Effector CD8-positive, alpha-beta T cell (primary cell): Measurements from ENCODE around the gene ZNF783.

ENCODE experiments used
- DNase-seq: peaks from one replicate; lab custom pipeline; 2025; lab: John Stamatoyannopoulos, UW

The ZNF783 gene

GRCh38 chr7:149281508-149282330 lies 19.7 kb downstream of the ZNF783 start:
- DNase-seq: no peak

GRCh38 chr7:149282331-149282655 lies 20.3 kb downstream of the ZNF783 start:
- no peak for DNase-seq

DNA sequence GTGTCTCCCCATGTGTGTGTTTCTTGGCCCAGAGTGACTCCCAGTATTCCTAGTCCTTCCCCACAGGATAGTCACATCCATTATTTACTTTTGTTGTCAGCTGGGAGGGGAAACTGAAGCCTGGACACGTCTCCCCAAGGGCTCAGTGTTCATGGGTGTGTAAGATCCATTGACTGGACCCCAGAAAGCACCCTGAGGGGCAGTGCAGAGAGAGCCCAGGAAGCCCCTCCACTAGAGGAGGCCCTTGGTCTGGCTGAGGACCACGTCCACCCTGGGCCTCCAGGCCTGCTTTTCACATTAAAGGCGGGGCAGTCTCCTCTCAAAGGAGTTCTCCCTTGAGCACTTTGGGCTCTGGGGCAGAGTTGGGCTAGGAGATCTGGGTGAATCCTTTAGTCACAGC lies 21.3 kb downstream of the ZNF783 start:
- no peak for DNase-seq

- DNase-seq: peak; percentile 21
Measured at GRCh38 chr7:149284343-149284742, 22.3 kb downstream of the ZNF783 start.

DNA sequence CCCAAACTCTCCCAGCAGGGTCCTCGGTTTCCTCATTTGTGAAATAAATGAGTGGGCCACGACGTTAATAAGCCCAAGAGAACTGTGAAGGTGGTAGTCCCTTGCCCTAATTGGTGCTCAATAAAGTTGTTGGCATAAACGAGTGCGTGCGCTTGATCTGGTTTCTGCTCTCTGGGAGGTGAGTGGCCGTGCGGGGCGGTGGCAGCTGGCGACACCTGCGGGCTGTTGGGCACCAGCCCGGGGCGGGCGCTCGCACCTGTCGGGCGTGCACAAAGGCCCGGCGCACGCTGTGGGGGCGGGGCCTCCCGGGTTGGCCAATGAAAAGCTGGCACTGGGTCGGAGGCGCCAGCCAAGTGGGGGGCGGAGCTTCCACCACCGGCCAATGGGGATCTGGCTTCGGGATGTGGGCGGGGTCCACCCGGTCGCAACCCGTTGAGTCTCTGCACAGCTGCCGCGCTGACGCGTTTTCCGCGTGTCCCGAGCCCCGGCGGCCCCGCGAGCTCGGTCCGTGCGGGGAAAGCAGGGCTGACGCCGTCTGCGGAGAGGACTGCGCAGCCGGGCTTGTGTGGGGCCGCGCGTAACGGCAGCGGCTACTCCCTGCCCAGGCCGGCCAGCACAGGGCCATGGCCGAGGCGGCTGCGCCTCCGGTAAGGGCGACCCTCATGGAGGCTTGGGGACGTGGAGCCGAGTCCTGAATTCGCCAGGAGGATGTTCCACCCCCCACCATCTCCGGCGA lies 23.0 kb downstream of the ZNF783 start:
- peak; percentile 98 for DNase-seq

DNA sequence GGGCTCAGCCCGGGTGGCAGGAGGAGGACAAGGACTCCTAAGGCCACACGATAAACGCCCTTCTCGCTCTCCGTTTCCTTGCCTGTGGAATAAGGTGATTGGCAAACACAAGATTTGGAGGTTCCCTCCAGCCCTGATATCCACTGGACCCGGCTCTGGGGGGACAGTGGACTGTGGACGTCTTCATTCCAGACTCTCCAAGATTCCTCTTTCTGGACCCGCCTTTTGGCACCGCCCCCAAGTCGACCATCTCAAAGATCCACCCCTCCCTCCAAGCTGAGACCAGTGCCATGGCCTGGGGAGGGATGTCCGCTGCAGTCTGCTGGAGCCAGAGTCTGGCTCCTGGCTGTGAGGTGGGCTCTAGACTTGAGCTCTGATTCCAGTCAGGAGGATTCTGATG lies 23.6 kb downstream of the ZNF783 start:
- no peak for DNase-seq

- no peak for DNase-seq
Measured at GRCh38 chr7:149286811-149287400, 24.9 kb downstream of the ZNF783 start.

DNA sequence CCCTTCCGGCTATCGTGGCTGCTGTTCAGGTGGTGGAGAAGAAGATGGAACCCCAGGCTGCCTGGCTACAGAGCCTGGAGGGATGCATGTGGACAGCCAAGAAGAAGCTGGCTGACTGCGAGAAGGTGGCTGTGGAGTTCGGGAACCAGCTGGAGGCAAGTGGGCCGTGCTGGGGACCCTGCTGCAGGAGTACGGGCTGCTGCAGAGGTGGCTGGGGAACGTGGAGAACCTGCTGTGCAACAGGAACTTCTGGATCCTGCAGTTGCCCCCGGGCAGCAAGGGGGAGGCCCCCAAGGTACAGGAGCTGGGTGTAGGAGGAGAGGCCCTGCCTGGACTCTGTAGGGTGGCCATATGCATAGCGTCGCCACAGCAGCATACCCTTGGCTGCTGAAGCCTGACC lies 25.6 kb downstream of the ZNF783 start:
- no peak for DNase-seq

GRCh38 chr7:149289262-149289661 lies 27.3 kb downstream of the ZNF783 start:
- no peak for DNase-seq

- DNase-seq: no peak
Measured at GRCh38 chr7:149289856-149290255, 27.9 kb downstream of the ZNF783 start.

GRCh38 chr7:149291036-149291780 lies 29.2 kb downstream of the ZNF783 start:
- DNase-seq: no peak

- no peak for DNase-seq
Measured at GRCh38 chr7:149291781-149292461, 29.9 kb downstream of the ZNF783 start.

DNA sequence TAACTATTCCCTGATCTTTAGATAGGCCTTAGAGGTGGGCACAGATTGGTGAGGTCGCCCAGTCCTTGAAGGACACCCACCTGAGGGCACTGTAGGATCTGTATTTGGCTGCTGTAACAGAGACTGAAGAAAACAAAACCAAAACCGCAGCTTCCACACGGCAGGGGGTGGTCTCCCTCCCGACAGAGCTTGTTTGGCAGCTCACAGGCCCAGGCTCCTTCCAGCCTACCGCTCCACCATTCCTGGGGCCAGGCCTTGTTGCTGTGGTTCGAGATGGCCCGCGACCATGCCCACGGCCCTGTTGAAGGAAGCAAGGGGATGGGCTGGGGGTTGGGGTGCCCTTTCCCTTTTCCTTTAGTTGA lies 30.4 kb downstream of the ZNF783 start:
- DNase-seq: no peak

DNA sequence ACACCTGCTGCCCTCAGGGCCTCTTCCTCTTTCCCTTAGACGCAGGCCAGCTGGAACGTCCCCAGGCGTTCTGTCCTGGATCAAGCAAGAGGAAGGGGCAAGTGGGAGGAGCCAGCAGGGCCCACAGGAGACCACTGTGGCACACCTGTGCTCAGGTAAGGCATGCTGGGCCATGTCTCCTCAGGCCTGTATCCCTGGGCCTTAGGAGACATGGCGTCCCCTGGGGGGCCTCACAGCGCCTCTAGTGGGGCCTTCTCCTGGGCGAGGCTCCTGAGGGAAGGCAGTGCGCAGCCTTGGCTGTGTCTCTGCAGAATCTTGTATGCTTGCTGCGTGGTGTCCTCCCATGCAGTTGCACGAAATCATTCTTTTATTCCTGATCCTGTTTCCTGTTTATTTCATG lies 31.3 kb downstream of the ZNF783 start:
- DNase-seq: no peak

DNA sequence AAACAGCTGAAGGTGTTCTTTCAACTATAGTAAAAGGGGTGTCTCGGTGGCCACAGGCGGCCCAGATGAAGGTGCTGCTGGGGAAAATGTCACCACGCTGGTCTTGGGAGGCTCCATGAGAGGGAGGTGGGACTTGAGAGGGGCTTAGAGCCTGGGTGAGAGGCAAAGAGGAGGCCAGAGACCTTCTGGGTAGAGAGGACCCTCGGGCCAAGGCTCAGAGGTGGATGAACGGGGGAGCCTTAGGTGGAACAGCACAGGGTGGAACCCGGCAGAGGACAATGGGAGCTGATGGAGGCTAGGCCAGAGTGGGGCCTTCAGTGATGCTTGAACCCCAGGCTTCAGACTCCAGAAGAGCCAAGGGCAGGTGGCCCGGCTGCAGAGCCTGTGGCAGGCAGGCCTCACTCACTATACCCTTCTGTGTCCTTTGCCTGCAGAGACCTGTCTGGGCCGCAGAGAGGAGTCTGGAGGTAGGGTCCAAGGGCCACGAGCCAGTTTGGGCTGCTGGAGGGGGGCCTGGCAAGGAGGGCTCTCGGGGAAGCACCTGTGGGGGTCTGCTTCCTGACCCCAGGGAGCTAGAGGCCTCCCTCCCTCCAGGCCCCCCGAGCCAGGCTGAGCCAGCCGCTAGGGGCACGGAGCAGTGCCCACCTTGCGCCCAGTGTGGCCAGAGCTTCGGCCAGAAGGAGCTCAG lies 32.1 kb downstream of the ZNF783 start:
- no peak for DNase-seq

DNA sequence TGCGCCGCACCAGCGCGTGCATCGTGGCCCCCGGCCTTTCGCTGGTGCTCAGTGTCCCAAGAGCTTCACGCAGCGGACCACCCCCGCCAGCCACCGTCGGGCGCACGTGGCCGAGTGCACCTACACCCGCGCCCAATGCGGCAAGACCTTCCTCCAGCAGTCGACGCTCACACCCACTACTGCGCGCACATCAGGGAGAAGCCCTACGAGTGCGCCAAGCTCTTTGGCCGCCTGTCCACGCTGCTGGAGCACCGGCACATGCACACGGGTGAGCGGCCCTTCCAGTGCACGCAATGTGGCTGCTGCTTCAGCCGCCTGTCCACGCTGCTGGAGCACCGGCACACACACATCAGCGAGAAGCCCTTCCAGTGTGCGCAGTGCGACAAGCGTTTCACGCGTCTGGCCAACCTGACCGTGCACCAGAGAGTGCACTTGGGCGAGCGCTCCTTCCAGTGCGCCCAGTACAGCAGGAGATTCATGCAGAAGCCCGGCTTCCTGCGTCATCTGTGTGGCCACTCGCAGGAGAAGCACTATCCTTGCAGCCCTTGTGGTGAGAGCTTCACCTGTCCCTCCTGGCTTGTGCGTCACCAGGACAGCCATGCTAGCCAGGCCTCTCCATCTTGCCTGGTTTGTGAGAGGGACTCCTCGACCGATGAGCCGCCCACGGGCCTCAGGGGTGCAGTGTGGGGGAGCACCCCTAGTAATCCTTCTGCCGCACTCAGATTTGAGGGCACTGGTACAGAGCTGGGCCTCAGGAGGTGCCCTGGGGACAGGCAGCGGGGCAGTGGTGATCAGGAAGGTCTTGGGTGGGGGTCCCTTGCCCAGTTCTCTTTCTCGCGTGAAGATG lies 32.9 kb downstream of the ZNF783 start:
- no peak for DNase-seq

DNA sequence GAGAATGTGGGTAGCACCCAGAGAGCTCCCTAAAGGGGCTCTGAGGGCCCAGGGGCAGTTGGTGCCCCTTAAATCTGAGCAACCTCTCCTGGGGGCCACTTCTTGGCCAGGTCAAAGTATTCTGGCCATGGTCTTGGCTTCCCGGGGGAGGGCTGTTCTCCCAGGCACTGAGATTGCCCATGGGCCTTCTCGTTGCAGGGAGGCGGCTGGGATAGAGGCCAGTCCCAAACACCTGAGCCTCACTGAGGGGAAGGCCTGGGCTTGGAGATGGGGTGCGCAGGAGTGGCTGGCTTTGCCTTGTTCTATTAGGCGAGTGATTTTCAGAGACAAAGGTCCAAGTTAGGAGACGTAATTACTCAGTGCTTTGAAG lies 33.5 kb downstream of the ZNF783 start:
- DNase-seq: no peak

- DNase-seq: no peak
Measured at GRCh38 chr7:149296368-149296767, 34.4 kb downstream of the ZNF783 start.

DNA sequence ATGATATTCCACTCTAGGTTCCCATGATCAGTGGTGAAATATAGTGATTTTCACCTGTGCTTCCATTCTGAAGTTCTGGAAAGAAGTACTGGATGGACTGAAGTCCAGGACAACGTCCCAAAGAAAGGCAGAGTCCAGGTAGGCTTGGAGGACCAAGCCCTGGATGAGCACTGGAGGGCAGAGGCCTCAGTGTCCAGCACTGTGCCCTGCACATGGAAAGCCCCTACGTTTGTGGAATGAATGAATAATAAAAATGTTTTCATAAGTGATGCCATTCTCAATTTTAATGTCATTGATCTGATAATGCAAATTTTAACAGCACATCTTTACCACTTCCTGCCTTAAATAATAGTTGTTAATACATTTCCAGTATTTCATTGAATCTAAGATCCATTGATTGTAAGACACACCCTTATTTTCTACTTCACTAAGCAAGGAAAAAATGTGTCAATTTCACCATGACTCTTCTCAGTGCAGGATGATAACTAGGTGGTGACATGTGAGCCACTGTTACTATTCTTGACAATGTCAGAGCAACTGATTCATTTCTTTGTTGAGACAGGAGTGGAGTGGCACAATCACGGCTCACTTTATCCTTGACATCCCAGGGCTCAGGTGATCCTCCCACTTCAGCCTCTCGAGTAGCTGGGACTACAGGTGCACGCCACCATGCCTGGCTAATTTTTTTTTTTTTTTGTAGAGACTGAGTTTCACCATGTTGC lies 35.2 kb downstream of the ZNF783 start:
- DNase-seq: no peak
